Naive thymus-derived CD8-positive, alpha-beta T cell (primary cell): ENCODE measurements around the gene TSPAN4. TPM values are rescaled to one million over a fixed set of nuclear protein-coding genes. Genes with fewer than 3 reads are reported as not detected.

Experiments
- ATAC-seq, 2 donors: fragments of 150-1000 bp; cut with Tn5 transposase in 1 of 2; sonication (Bioruptor Pico), chemical (Tn5 transposase) in 1 of 2; 1 replicate in 1 of 2; 2 replicates in 1 of 2; pipeline ENCODE4 v1.10.0; 2021; ENCODE audit warnings: mild to moderate bottlenecking in 2 of 2, moderate library complexity in 2 of 2
- POLR2A ChIA-PET: fragments of 350-600 bp; sonication (Branson Sonifier 250); formaldehyde crosslinking; loops from one replicate; lab custom pipeline; 2021; ENCODE audit warnings: antibody characterized with exemption; lab: Charles Lee
- DNase-seq, 10 donors: peaks; one replicate each; pipeline versions ENCODE4 v3.0.0 to v3.0.0-alpha.2; 2020 to 2022
- H3K27ac Mint-ChIP-seq, 10 donors: one replicate each; pipeline ENCODE4 v1.8.0; 2020 to 2022; ENCODE audit warnings: mild to moderate bottlenecking in 10 of 10, mixed read lengths in 10 of 10, moderate library complexity in 4 of 10, inconsistent platforms in 1 of 10
- H3K27me3 Mint-ChIP-seq, 5 donors: one replicate each; pipeline ENCODE4 v1.8.0; 2021 to 2022; ENCODE audit warnings: mixed read lengths in 5 of 5
- H3K36me3 Mint-ChIP-seq, 3 donors: one replicate each; pipeline ENCODE4 v1.8.0; 2020 to 2022; ENCODE audit warnings: mixed read lengths in 3 of 3, mild to moderate bottlenecking in 2 of 3, inconsistent platforms in 1 of 3
- H3K4me1 Mint-ChIP-seq, 4 donors: one replicate each; pipeline ENCODE4 v1.8.0; 2021 to 2022; ENCODE audit warnings: mixed read lengths in 4 of 4
- H3K4me3 Mint-ChIP-seq, 10 donors: one replicate each; pipeline ENCODE4 v1.8.0; 2020 to 2022; ENCODE audit warnings: mild to moderate bottlenecking in 10 of 10, mixed read lengths in 10 of 10, moderate library complexity in 6 of 10, inconsistent platforms in 1 of 10
- H3K9me3 Mint-ChIP-seq, 9 donors: one replicate each; pipeline ENCODE4 v1.8.0; 2020 to 2022; ENCODE audit warnings: mixed read lengths in 9 of 9, mild to moderate bottlenecking in 3 of 9, inconsistent platforms in 1 of 9, moderate library complexity in 1 of 9
- polyA plus RNA-seq, 3 donors: library from polyadenylated mRNA; unstranded; fragments of 300-500 nt; fragmentation: Illumina TruSeq; gene quantifications; one replicate each; pipeline ENCODE4 v1.2.3, GENCODE V29; 2021
- total RNA-seq, 8 experiments: library from RNA in 2 of 8; stranded (reverse) in 2 of 8; gene quantifications; one replicate each; pipeline ENCODE4 v1.2.3 and lab custom pipeline; 2021 to 2026

TSPAN4 gene, protein sequence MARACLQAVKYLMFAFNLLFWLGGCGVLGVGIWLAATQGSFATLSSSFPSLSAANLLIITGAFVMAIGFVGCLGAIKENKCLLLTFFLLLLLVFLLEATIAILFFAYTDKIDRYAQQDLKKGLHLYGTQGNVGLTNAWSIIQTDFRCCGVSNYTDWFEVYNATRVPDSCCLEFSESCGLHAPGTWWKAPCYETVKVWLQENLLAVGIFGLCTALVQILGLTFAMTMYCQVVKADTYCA
- 1 to 10 TPM; 6.0 to 8.9 TPM for total RNA-seq
- 10 to 100 TPM in 1 of 3 donors, 1 to 10 TPM in 2; 7.2 to 12.8 (median 8.3) TPM for polyA plus RNA-seq
- 2.5 to 5.4 (median 4.0) reads per million in 6 experiments for total RNA-seq (lab: John Stamatoyannopoulos, UW)

DNA sequence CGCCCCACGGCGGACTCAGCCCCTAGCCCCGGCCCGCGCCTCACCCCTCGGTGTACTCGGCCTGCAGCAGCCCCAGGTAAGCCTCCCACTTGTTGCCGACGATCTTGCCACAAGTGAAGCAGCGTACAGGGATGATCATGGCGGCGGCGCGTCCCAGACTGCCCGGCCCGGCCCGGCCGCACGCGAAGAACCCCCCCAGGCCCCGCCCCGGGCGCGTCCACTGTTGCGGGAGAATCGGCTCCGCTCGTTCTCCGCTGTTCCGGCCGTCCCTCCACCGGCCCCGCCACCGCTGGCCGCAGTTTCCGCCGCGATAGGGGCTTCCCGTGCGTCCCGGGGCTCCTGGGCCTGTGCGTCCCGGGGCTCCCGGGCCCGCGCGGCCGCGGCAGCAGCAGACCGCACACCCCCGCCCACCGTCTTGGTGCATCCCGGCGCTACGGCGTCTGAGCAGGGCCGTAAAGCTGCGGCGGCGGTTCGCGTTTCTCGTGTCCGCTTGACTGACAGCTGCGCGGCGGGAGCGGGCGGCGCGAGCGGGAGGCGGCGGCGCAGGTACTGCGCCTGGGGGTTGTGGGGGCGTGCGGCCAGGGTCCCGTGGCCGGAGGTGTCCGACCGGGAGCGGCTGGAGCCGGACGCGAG is at the start of gene TSPAN4, which contains the start of gene POLR2L:
Gene TSPAN4 (plus strand): TSS at position 483 of the 633 bp plus-strand sequence. CDS start 7,453 bp downstream, outside the sequence.
Gene POLR2L (minus strand): TSS at position 160 of the 633 bp plus-strand sequence. CDS start 21 bp downstream, at position 139.
- peak within 1 kb of the TSS in 9 of 10 donors; percentile 62 to 83 (median 75) for H3K27ac Mint-ChIP-seq
- peaks cover 11 to 41% (median 36%) of the 10 kb centered on the region in 4 donors for H3K4me1 Mint-ChIP-seq
- H3K36me3 Mint-ChIP-seq: peaks cover 0 to 9% (median 0%) of the 10 kb centered on the region in 3 donors
- H3K27me3 Mint-ChIP-seq: peaks cover 0 to 1% (median 0%) of the 10 kb centered on the region in 5 donors
- POLR2A ChIA-PET: interaction anchor here (0.9 to 6.2 kb wide), 14 partner anchors 8 to 279 kb away, joined by 3 to 92 read pairs (median 6); partner anchors contain the start of genes CD151, CHID1, CRACR2B and PHRF1
- DNase-seq: peak; percentile 68 to 98 (median 84)
- peak; percentile 78 to 81 for ATAC-seq
- H3K4me3 Mint-ChIP-seq: peak within 1 kb of the TSS; percentile 78 to 91 (median 85)
- no peaks in the 10 kb centered on the region for H3K9me3 Mint-ChIP-seq

DNA sequence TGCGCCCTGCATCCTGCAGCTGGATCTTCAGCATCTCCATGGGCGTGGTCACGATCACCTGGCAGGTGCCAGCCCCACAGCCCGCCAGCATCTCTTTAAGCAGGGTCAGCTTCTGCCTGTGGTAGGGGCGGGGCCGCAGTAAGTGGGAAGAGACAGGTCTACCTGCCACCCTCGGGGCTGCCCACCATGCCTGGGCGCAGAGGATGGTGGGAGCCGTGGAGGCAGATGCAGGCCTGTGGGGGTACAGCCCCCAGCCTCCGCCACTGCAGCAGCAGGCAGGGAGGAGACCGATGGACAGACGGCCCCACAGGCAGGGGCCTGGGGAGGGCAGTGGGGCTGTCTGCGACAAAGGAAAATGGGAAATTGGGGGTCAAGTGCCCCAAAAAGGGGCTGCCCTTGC is 49.8 kb upstream of the TSPAN4 start:
- POLR2A ChIA-PET: interaction anchor here (0.6 to 1.2 kb wide), 4 partner anchors 10 to 1542 kb away, joined by 3 to 5 read pairs (median 4); partner anchors contain the start of gene GATD1
- H3K27me3 Mint-ChIP-seq: peaks cover 0 to 5% (median 0%) of the 10 kb centered on the region in 5 donors
- H3K4me3 Mint-ChIP-seq: peak overlapping the region in 1 of 10 donors; percentile 38
- no peak overlapping the region for H3K27ac Mint-ChIP-seq
- DNase-seq (no peak), ATAC-seq (no peak)
- peaks cover 0 to 16% (median 4%) of the 10 kb centered on the region in 3 donors for H3K36me3 Mint-ChIP-seq
- no peaks in the 10 kb centered on the region for H3K9me3 Mint-ChIP-seq
- H3K4me1 Mint-ChIP-seq: peaks cover 4 to 27% (median 26%) of the 10 kb centered on the region in 4 donors

DNA sequence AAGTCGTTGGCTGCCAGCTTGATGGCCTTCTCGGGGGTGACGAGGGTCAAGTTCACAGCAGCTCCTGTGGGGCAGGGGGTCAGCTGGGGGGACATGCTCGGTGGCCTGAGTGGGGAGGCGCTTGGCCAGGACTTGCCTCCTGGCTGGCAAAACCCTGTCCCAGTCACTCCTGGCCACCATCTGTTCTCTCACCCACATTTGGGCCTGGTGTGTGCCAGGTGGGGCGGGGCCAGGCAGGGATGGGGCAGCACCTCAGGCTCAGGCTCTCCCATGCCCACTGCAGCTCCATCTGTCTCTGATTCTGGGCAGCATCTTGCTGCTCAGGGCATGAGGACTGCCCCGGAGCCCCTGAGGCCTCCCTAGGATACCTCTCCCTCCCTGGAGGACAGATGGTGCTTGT is 49.1 kb upstream of the TSPAN4 start:
- DNase-seq (no peak), ATAC-seq (no peak)
- no peaks in the 10 kb centered on the region for H3K9me3 Mint-ChIP-seq
- peaks cover 0 to 16% (median 4%) of the 10 kb centered on the region in 3 donors for H3K36me3 Mint-ChIP-seq
- POLR2A ChIA-PET: interaction anchor here (1.0 to 1.2 kb wide), 2 partner anchors 10 to 16 kb away, joined by 3 to 5 read pairs; partner anchors contain the start of gene GATD1
- H3K4me1 Mint-ChIP-seq: peaks cover 4 to 24% (median 22%) of the 10 kb centered on the region in 4 donors
- H3K4me3 Mint-ChIP-seq: peak overlapping the region in 6 of 10 donors; percentile 6 to 76 (median 26)
- H3K27me3 Mint-ChIP-seq: peaks cover 0 to 5% (median 0%) of the 10 kb centered on the region in 5 donors
- no peak overlapping the region for H3K27ac Mint-ChIP-seq

DNA sequence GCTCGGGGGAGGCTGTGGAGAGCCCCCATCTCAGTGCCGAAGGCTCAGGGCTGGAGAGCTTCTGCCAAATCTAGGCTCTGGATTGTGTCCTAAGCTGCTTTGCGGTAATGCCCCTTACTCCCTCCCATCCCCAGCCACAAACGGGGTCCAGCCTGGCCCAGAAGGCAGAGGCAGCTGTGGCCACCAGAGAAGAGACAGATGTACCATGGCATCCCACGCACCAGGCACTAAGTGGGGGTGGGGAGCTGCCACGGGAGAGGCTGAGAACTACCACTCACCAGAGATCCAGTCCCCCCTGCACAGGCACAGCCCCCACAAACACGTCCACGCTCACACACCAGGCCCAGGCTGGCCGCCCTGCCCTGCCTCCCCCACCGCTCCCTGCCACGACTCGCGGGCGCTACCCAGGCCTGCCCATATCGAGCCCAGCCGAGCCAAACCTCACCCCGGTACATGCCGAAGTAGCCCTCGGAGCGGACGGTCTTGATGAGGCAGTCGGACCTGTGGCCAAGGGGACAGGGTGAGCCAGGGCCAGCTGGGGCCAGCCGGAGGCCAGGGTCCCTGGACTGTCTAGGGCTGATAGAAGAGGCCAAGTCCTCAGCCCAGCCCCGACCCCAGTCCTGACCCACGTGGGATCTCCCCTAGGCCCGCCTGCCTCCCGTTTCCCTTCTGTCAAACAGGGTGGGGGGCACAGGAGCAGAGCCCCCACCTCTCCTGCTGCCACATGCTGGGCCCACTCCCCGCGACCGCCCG is 48.5 kb upstream of the TSPAN4 start:
- H3K27ac Mint-ChIP-seq: no peak overlapping the region
- DNase-seq: no peak
- ATAC-seq: no peak
- H3K4me3 Mint-ChIP-seq: peak overlapping the region; percentile 14 to 94 (median 40)
- peaks cover 0 to 16% (median 4%) of the 10 kb centered on the region in 3 donors for H3K36me3 Mint-ChIP-seq
- peaks cover 4 to 21% (median 19%) of the 10 kb centered on the region in 4 donors for H3K4me1 Mint-ChIP-seq
- POLR2A ChIA-PET: interaction anchor here (0.8 to 1.4 kb wide), 3 partner anchors 9 to 35 kb away, joined by 3 to 5 read pairs (median 3); partner anchors contain the start of gene GATD1
- H3K27me3 Mint-ChIP-seq: peaks cover 0 to 1% (median 0%) of the 10 kb centered on the region in 5 donors
- no peaks in the 10 kb centered on the region for H3K9me3 Mint-ChIP-seq

DNA sequence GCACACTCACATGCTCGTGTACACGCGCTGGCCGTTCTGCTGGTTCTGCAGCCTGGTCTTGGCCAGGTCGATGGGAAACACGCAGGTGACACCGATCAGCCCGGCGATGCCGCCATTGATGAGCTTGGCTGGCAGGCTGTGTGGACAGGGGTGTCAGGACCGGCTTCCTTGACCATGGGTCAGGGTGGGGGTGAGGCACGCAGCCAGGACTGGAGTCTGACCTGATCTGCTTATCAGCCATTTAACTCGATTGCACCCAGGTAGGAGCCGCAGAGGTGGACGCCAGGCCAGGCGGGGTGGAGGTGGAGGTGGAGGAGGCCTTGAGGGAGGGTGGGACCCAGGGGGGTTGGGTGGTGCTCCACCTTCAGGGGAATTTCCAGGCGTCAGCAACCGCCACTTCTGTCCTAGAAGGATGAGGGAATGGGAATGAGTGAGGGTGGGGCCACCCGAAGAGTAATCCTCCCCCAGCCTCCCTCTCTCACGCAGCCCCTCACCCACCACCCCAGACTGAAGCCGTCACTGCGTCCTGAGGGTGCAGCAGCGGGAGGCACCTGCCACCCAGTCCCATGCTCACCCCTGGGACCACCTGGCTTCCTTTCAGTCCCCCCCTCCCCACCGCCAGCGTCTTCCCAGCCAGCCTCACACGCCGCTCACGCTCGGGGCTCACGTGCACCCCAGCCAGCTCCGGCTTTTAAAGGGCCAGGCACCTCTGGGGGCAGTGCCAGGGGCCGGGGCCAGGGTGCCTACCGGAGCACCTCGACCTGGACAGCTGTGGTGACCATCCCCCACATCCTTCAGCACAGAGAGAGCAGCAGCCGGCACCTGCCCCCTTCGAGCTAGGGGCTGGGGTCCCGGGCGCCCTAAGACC is 47.7 kb upstream of the TSPAN4 start:
- DNase-seq (no peak), ATAC-seq (no peak)
- H3K36me3 Mint-ChIP-seq: peaks cover 0 to 16% (median 4%) of the 10 kb centered on the region in 3 donors
- peaks cover 0 to 1% (median 0%) of the 10 kb centered on the region in 5 donors for H3K27me3 Mint-ChIP-seq
- peaks cover 4 to 21% (median 19%) of the 10 kb centered on the region in 4 donors for H3K4me1 Mint-ChIP-seq
- peak overlapping the region in 1 of 10 donors; percentile 29 for H3K27ac Mint-ChIP-seq
- H3K9me3 Mint-ChIP-seq: no peaks in the 10 kb centered on the region
- H3K4me3 Mint-ChIP-seq: peak overlapping the region; percentile 42 to 97 (median 62)
- POLR2A ChIA-PET: interaction anchor here (0.6 to 3.2 kb wide), 12 partner anchors 9 to 1507 kb away, joined by 3 to 29 read pairs (median 7); partner anchors contain the start of genes DEAF1, GATD1, PIDD1 and PNPLA2

DNA sequence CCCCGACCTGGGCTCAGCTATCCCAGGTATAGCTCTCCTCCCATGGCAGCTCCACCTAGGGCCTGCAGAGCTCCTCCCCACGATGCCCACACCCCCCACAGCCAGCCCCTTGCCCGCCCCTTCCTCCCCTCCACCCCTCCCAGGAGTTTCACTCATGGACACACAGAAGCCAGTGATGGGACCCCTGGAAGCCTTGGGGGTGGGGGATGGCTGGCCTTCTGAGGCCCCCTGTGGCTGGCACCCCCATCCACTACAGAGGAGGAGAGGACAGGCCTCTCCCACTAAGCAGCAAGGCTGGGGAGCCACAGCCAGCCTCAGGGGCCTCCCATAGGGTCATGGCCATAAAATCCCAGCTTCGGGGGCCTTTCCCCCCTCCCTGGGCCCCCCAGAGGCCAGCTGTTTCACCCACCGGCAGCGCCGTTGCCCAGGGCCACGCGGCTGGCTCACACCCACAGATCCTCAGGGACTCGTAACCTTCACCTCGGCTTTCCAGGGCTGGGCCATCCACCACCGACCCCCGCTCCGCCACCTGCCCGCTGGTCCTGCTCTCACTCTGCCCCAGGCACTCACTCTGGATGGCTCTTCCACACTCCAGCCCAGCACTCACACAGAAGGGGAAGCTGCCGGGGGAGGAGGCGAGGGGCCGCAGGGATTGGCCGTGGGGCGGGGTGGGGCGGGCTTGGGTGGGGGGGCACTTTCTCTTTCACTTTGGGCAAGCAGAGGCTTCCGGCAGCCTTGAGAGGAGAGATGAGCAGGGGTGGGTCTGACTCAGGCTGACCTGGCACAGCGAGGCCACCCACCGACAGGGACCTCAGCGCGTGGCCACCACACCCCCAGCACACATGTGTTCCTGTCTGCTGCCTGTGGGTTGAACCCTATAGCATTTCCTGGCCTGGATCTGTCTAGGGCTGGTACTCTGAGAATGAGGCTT is 46.8 kb upstream of the TSPAN4 start:
- ATAC-seq: peak; percentile 38 to 42
- Mint-ChIP-seq H3K4me1 (peaks cover 4 to 24% (median 19%) of the 10 kb centered on the region in 4 donors), H3K27me3 (peaks cover 0 to 1% (median 0%) of the 10 kb centered on the region in 5 donors), H3K27ac (peak overlapping the region; percentile 72 to 98 (median 94)), H3K9me3 (no peaks in the 10 kb centered on the region), H3K36me3 (peaks cover 0 to 16% (median 4%) of the 10 kb centered on the region in 3 donors), H3K4me3 (peak overlapping the region; percentile 84 to 97 (median 90))
- POLR2A ChIA-PET: interaction anchor here (0.6 to 3.2 kb wide), 12 partner anchors 9 to 1507 kb away, joined by 3 to 29 read pairs (median 8); partner anchors contain the start of genes DEAF1, GATD1, PIDD1 and PNPLA2
- DNase-seq: peak; percentile 55 to 87 (median 70)

DNA sequence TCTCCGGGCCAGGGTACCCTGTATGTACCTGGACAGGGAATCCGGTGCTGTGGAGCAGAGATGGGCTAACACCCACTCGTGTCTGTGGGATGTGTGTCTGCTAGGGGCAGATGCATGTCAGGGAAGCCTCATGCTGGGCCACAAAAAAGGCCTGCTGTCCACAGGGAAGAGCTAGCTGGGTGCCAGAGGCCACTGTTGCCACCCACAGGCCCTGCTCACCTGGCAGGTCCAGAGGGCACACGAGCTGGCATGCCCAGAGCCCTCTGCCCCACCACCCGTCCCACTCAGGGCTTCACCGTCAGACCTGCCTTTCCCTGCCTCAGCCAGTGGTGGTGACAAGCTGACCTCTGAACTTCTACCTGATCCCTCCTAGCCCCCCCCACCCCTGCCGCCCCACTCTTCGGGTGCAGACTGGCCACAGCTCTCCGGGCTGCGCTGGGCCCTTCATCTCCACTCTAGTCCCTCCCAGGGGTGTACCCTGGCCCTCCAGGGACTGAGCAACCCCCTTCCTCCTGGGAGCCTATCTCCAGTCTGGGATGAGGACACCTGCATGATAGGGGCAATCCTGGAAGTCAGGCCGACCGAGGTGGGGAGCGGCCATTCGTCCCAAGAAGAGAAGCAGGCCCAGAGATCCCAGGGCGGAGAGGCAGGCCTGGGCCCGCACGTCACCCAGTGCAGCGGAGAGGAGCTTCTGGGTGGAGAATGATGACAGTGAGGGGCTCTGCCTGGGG is 45.9 kb upstream of the TSPAN4 start:
- Mint-ChIP-seq H3K4me1 (peaks cover 4 to 26% (median 19%) of the 10 kb centered on the region in 4 donors), H3K27ac (peak overlapping the region; percentile 82 to 98 (median 94)), H3K36me3 (peaks cover 0 to 12% (median 0%) of the 10 kb centered on the region in 3 donors), H3K27me3 (no peaks in the 10 kb centered on the region), H3K9me3 (no peaks in the 10 kb centered on the region), H3K4me3 (peak overlapping the region; percentile 84 to 97 (median 90))
- ATAC-seq (peak in 1 of 2 donors; percentile 1), DNase-seq (no peak)
- POLR2A ChIA-PET: interaction anchor here (1.0 to 3.2 kb wide), 12 partner anchors 8 to 260 kb away, joined by 3 to 29 read pairs (median 8); partner anchors contain the start of genes DEAF1, GATD1, HRAS and LRRC56

DNA sequence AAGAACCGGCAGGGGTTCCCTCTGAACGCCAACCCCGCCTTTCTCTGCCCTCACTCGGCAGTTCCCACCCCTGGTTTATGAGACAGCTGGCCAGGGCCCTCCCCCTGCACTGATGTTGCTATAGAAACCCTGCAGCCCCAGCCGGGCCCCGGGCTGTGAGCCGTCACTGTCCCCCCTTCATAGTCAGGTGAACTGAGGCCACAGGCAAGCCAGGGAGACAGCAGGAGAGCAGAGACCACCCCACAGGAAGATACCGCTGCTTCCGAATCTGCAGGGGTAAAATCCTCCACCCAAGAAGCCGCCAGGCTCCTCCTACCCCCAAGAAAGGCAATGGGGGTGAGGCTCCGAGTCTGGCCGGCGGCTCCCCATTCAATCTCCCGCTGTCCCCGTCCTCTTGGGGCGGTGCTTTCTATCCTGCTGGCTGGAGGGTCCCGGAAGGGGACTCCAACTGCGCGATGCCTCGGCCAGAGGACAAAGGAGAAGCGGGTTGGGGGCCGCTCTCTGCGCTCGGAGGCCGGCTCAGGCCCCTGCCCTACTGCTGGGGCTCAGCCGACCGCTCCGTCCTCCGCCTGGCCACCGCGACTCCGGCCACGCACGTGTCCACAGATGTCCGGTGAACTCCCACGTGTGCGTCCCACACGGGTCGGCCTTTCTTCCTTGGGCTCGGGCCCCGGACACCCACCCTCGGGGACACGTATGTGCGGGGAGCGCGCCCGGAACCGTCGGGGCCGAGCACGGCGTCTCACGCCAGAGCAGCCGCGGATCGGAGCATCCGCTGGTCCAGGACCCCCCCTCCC is 45.2 kb upstream of the TSPAN4 start:
- Mint-ChIP-seq H3K9me3 (no peaks in the 10 kb centered on the region), H3K36me3 (peaks cover 0 to 9% (median 0%) of the 10 kb centered on the region in 3 donors), H3K4me1 (peaks cover 4 to 29% (median 19%) of the 10 kb centered on the region in 4 donors), H3K27me3 (no peaks in the 10 kb centered on the region), H3K4me3 (peak overlapping the region; percentile 84 to 97 (median 90)), H3K27ac (peak overlapping the region; percentile 82 to 98 (median 94))
- POLR2A ChIA-PET: interaction anchor here (0.5 to 3.2 kb wide), 12 partner anchors 9 to 261 kb away, joined by 3 to 29 read pairs (median 8); partner anchors contain the start of genes DEAF1, GATD1, HRAS and LRRC56
- peak; percentile 62 to 92 (median 82) for DNase-seq
- ATAC-seq: peak; percentile 63 to 69
